Common myeloid progenitor, CD34-positive (primary cell): Measurements from ENCODE around the gene JMY. TPM values are rescaled to one million over a fixed set of nuclear protein-coding genes. Genes with fewer than 3 reads are reported as not detected.

Experiments
- CTCF ChIA-PET: fragments of 350-600 bp; sonication (Branson Sonifier 250); formaldehyde crosslinking; loops from one replicate; lab custom pipeline; 2021; ENCODE audit warnings: antibody characterized with exemption; lab: Charles Lee
- POLR2A ChIA-PET: fragments of 350-600 bp; sonication (Branson Sonifier 250); formaldehyde crosslinking; loops from one replicate; lab custom pipeline; 2021; ENCODE audit warnings: antibody characterized with exemption; lab: Charles Lee
- DNase-seq, 3 donors: peaks; one replicate each; pipeline versions ENCODE4 v3.0.0 to v3.0.0-alpha.2; 2013
- H3K27ac ChIP-seq, 2 experiments: 1 replicate in 1 of 2; 2 replicates in 1 of 2; pipeline ENCODE4 v1.7.0; 2013; ENCODE audit warnings: inconsistent platforms in 2 of 2, low read length in 2 of 2, mild to moderate bottlenecking in 2 of 2, low read depth in 1 of 2, moderate library complexity in 1 of 2; ENCODE audit not compliant: severe bottlenecking in 2 of 2, insufficient read depth in 1 of 2, poor library complexity in 1 of 2
- H3K27me3 ChIP-seq, 5 experiments: replicated peaks in 2 of 5; 1 replicate in 3 of 5; 2 replicates in 2 of 5; pipeline versions ENCODE4 v1.6.1 to v1.7.0; 2013; ENCODE audit warnings: low read length in 4 of 5, mild to moderate bottlenecking in 2 of 5, moderate library complexity in 2 of 5, inconsistent platforms in 1 of 5; ENCODE audit not compliant: insufficient read depth in 5 of 5, control insufficient read depth in 4 of 5
- H3K36me3 ChIP-seq, 4 experiments: 1 replicate in 2 of 4; 2 replicates in 2 of 4; pipeline versions ENCODE4 v1.6.1 to v1.7.0; 2013; ENCODE audit warnings: low read length in 3 of 4, control low read depth in 1 of 4, mild to moderate bottlenecking in 1 of 4; ENCODE audit not compliant: control insufficient read depth in 4 of 4, insufficient read depth in 4 of 4
- H3K4me1 ChIP-seq, 4 experiments: 1 replicate in 3 of 4; 2 replicates in 1 of 4; pipeline versions ENCODE4 v1.6.1 to v1.7.1; 2013; ENCODE audit warnings: low read length in 3 of 4, mild to moderate bottlenecking in 3 of 4, control low read depth in 1 of 4, inconsistent platforms in 1 of 4, moderate library complexity in 1 of 4; ENCODE audit not compliant: control insufficient read depth in 4 of 4, insufficient read depth in 4 of 4; ENCODE audit errors: control extremely low read depth in 1 of 4
- H3K4me3 ChIP-seq, 7 experiments: 1 replicate in 4 of 7; 2 replicates in 3 of 7; pipeline versions ENCODE4 v1.5.1 to v1.7.0; 2013; ENCODE audit warnings: mild to moderate bottlenecking in 7 of 7, low read length in 6 of 7, moderate library complexity in 6 of 7, inconsistent platforms in 2 of 7, low read depth in 2 of 7, control low read depth in 1 of 7; ENCODE audit not compliant: insufficient read depth in 4 of 7, control insufficient read depth in 1 of 7; ENCODE audit errors: extremely low read depth in 1 of 7
- H3K9me3 ChIP-seq, 5 experiments: 1 replicate in 4 of 5; 2 replicates in 1 of 5; pipeline versions ENCODE4 v1.6.1 to v1.7.1; 2013; ENCODE audit warnings: low read length in 4 of 5, mild to moderate bottlenecking in 2 of 5, inconsistent platforms in 1 of 5, low read depth in 1 of 5, moderate library complexity in 1 of 5; ENCODE audit not compliant: control insufficient read depth in 4 of 5, insufficient read depth in 2 of 5; ENCODE audit errors: control extremely low read depth in 1 of 5
- WGBS: methylation state at CpG from one replicate; pipeline ENCODE4 v1.1.5; 2013; ENCODE audit not compliant: insufficient coverage; 5-methylcytosine and 5-hydroxymethylcytosine counted together
- polyA plus RNA-seq: library from polyadenylated mRNA; unstranded; fragments of 120-200 nt; gene quantifications from one replicate; pipeline ENCODE4 v1.2.1, GENCODE V29; 2013

The JMY gene
- 11.1 TPM for polyA plus RNA-seq

GRCh38 chr5:79235634-79236361, at the start of gene JMY:
Gene JMY, plus strand, starts transcription at chr5:79236131. Its CDS starts 520 bp downstream, at chr5:79236651.
- H3K4me3 ChIP-seq: peak within 1 kb of the TSS; percentile 83 to 97 (median 89)
- H3K27me3 ChIP-seq: no peaks in the 10 kb centered on the region
- peak within 1 kb of the TSS; percentile 25 to 79 for H3K27ac ChIP-seq
- POLR2A ChIA-PET: no interaction called here
- peaks cover 7 to 35% (median 31%) of the 10 kb centered on the region in 4 experiments for H3K4me1 ChIP-seq
- CTCF ChIA-PET: no interaction called here
- WGBS: 0% methylated on average over 49 of the region's 83 CpGs
- H3K36me3 ChIP-seq: no peaks in the 10 kb centered on the region
- no peaks in the 10 kb centered on the region for H3K9me3 ChIP-seq
- DNase-seq: peak; percentile 79 to 90 (median 85)

GRCh38 chr5:79186455-79186854, 49.5 kb upstream of the JMY start:
- peaks cover 0 to 4% (median 0%) of the 10 kb centered on the region in 4 experiments for H3K4me1 ChIP-seq
- CTCF ChIA-PET: no interaction called here

GRCh38 chr5:79189439-79190234, 46.3 kb upstream of the JMY start:
- CTCF ChIA-PET: interaction anchor here (1.5 kb wide), 1 partner anchor 10 kb away, joined by 5 read pairs; no protein-coding TSS in a partner anchor
- H3K9me3 ChIP-seq: no peaks in the 10 kb centered on the region

More at GRCh38 chr5:79186455-79186854, 49.5 kb upstream of the JMY start:
- no peak for DNase-seq
- POLR2A ChIA-PET: no interaction called here
- Histone ChIP-seq H3K9me3 (no peaks in the 10 kb centered on the region), H3K27me3 (no peaks in the 10 kb centered on the region), H3K27ac (no peak overlapping the region), H3K4me3 (no peak overlapping the region), H3K36me3 (no peaks in the 10 kb centered on the region)
- WGBS: no CpG with 5 or more reads among the region's 1 CpG

GRCh38 chr5:79190235-79190529, 45.7 kb upstream of the JMY start:
- DNase-seq: no peak
- no peak overlapping the region for H3K4me3 ChIP-seq
- no CpG with 5 or more reads among the region's 2 CpGs for WGBS
- ChIA-PET POLR2A (no interaction called here), CTCF (no interaction called here)
- H3K9me3 ChIP-seq: no peaks in the 10 kb centered on the region
- H3K4me1 ChIP-seq: no peaks in the 10 kb centered on the region
- no peaks in the 10 kb centered on the region for H3K36me3 ChIP-seq
- no peak overlapping the region for H3K27ac ChIP-seq
- no peaks in the 10 kb centered on the region for H3K27me3 ChIP-seq

More at GRCh38 chr5:79189439-79190234, 46.3 kb upstream of the JMY start:
- no peaks in the 10 kb centered on the region for H3K4me1 ChIP-seq
- H3K4me3 ChIP-seq: no peak overlapping the region
- DNase-seq: no peak
- H3K36me3 ChIP-seq: no peaks in the 10 kb centered on the region
- no peak overlapping the region for H3K27ac ChIP-seq
- 98% methylated on average over 4 of the region's 8 CpGs for WGBS
- POLR2A ChIA-PET: no interaction called here
- no peaks in the 10 kb centered on the region for H3K27me3 ChIP-seq

GRCh38 chr5:79191457-79191856, 44.5 kb upstream of the JMY start:
- Histone ChIP-seq H3K4me3 (no peak overlapping the region), H3K4me1 (no peaks in the 10 kb centered on the region), H3K36me3 (no peaks in the 10 kb centered on the region), H3K9me3 (no peaks in the 10 kb centered on the region), H3K27me3 (no peaks in the 10 kb centered on the region), H3K27ac (no peak overlapping the region)
- ChIA-PET CTCF (interaction anchor here (0.6 kb wide), 1 partner anchor 31 kb away, joined by 3 read pairs; no protein-coding TSS in a partner anchor), POLR2A (interaction anchor here (0.6 kb wide), 1 partner anchor 205 kb away, joined by 6 read pairs; no protein-coding TSS in a partner anchor)
- 88% methylated on average over 5 of the region's 6 CpGs for WGBS
- no peak for DNase-seq

DNA sequence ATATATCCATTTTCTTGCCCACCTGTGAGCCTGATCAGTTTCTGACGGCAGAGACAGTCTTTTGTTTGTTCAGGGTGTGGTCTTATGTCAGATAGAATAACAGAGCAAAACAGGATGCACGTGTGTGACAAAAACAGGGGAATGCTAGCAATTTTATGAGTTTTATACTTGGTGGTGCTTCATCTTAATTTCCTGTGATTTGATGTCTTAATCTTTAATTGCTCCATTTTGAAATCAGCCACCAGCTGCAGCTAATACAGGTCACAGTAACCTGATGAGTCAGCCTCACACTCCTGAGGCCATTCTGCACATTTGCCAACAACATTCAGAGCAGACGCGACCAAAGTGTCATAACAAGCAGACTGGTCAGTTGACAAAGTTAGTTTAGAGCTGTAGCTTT, 42.3 kb upstream of the JMY start:
- no peak overlapping the region for H3K27ac ChIP-seq
- no peaks in the 10 kb centered on the region for H3K36me3 ChIP-seq
- CTCF ChIA-PET: no interaction called here
- DNase-seq: no peak
- no peaks in the 10 kb centered on the region for H3K9me3 ChIP-seq
- H3K27me3 ChIP-seq: no peaks in the 10 kb centered on the region
- 100% methylated on average over 2 of the region's 4 CpGs for WGBS
- H3K4me1 ChIP-seq: no peaks in the 10 kb centered on the region
- POLR2A ChIA-PET: no interaction called here
- H3K4me3 ChIP-seq: no peak overlapping the region
